Cerebellar cortex (tissue), 1 donor: ENCODE results near the gene SLC9A5.

Experiments used
- DNase-seq: peaks from one replicate; pipeline ENCODE4 v3.0.0-alpha.2; 2015; ENCODE audit warnings: low spot score

Gene SLC9A5

GRCh38 chr16:67248401-67249177 is at the start of gene SLC9A5:
TSS of gene SLC9A5 (plus strand) at chr16:67248979. CDS start at chr16:67249015, 36 bp downstream.
- DNase-seq: no peak

- no peak for DNase-seq
These were observed 49.6 kb upstream of the SLC9A5 start, which contains the start of gene ELMO3 for GRCh38 chr16:67199011-67199807. TSS of gene ELMO3 (plus strand) at chr16:67199131. CDS start at chr16:67199327, 196 bp downstream.

- DNase-seq: no peak
These were observed 49.0 kb upstream of the SLC9A5 start for GRCh38 chr16:67199808-67200198.

- no peak for DNase-seq
These were observed 48.3 kb upstream of the SLC9A5 start for GRCh38 chr16:67200491-67200890.

- DNase-seq: no peak
These were observed 47.1 kb upstream of the SLC9A5 start for GRCh38 chr16:67201411-67202345.

- DNase-seq: no peak
These were observed 46.4 kb upstream of the SLC9A5 start for GRCh38 chr16:67202426-67202825.

- DNase-seq: no peak
These were observed 45.8 kb upstream of the SLC9A5 start for GRCh38 chr16:67202956-67203493.

- DNase-seq: no peak
These were observed 44.7 kb upstream of the SLC9A5 start for GRCh38 chr16:67204076-67204475.

- DNase-seq: no peak
These were observed 42.5 kb upstream of the SLC9A5 start for GRCh38 chr16:67206129-67206837.

- no peak for DNase-seq
These were observed 41.9 kb upstream of the SLC9A5 start for GRCh38 chr16:67206838-67207248.

GRCh38 chr16:67207249-67208091 is 41.3 kb upstream of the SLC9A5 start:
- DNase-seq: no peak

- no peak for DNase-seq
These were observed 40.5 kb upstream of the SLC9A5 start for GRCh38 chr16:67208154-67208896.

- no peak for DNase-seq
These were observed 39.2 kb upstream of the SLC9A5 start for GRCh38 chr16:67209565-67209964.

- DNase-seq: no peak
These were observed 38.5 kb upstream of the SLC9A5 start for GRCh38 chr16:67210069-67210937.

GRCh38 chr16:67211674-67212073 is 37.1 kb upstream of the SLC9A5 start:
- no peak for DNase-seq

GRCh38 chr16:67212766-67213165 is 36.0 kb upstream of the SLC9A5 start:
- no peak for DNase-seq

GRCh38 chr16:67213197-67214019 is 35.4 kb upstream of the SLC9A5 start:
- no peak for DNase-seq

- DNase-seq: no peak
These were observed 33.1 kb upstream of the SLC9A5 start for GRCh38 chr16:67215706-67216105.
